Measurements from ENCODE around the gene ADORA2B.

The ADORA2B gene

DNA sequence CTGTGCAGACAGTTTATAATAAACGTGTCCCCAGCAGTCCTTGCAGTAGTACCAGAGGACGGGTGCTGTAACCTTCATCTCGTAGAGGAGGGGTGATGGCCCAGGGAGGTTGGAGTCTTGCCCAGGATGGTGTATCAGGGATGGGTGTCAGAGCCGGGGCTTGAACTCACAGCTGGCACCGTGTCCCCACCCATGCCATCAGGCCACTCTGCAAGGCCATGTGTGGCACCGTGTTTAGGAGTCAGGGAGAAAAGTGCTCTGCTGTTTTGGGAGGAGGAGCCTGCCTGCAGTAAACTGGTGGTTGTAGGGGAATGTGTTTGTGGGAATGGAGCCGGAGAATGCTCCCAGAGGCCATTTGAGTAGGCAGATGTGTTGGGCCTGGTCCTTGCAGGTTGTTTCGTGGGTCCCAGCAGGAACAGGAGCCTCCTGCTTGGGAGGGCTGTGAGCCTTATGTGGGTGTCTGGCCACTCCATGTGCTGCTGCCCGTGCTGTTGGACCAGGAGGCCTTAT, 1.7 kb downstream of the ADORA2B start:
- no peak for DNase-seq (ENCODE audit: low read depth in 1 of 2, low spot score in 1 of 2)
- Histone ChIP-seq H3K27ac (replicated peaks) (no peak overlapping the region), H3K27me3 (ENCODE audit: insufficient read depth, poor library complexity, severe bottlenecking) (no peaks in the 10 kb centered on the region), H3K4me3 (replicated peaks; ENCODE audit: insufficient read depth, low read length) (peak overlapping the region; percentile 50)
- TF ChIP-seq, protein P1, sequence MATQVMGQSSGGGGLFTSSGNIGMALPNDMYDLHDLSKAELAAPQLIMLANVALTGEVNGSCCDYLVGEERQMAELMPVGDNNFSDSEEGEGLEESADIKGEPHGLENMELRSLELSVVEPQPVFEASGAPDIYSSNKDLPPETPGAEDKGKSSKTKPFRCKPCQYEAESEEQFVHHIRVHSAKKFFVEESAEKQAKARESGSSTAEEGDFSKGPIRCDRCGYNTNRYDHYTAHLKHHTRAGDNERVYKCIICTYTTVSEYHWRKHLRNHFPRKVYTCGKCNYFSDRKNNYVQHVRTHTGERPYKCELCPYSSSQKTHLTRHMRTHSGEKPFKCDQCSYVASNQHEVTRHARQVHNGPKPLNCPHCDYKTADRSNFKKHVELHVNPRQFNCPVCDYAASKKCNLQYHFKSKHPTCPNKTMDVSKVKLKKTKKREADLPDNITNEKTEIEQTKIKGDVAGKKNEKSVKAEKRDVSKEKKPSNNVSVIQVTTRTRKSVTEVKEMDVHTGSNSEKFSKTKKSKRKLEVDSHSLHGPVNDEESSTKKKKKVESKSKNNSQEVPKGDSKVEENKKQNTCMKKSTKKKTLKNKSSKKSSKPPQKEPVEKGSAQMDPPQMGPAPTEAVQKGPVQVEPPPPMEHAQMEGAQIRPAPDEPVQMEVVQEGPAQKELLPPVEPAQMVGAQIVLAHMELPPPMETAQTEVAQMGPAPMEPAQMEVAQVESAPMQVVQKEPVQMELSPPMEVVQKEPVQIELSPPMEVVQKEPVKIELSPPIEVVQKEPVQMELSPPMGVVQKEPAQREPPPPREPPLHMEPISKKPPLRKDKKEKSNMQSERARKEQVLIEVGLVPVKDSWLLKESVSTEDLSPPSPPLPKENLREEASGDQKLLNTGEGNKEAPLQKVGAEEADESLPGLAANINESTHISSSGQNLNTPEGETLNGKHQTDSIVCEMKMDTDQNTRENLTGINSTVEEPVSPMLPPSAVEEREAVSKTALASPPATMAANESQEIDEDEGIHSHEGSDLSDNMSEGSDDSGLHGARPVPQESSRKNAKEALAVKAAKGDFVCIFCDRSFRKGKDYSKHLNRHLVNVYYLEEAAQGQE (IDR thresholded peaks at IDR 0.05; ENCODE audit: insufficient replicate concordance, low read depth), result no peak
- TF ChIP-seq GABPA (IDR thresholded peaks at IDR 0.05; ENCODE audit: low read depth) (no peak), POLR2AphosphoS5 (IDR thresholded peaks at IDR 0.05; ENCODE audit: low read depth) (no peak), SPI1 (IDR thresholded peaks at IDR 0.05; ENCODE audit: borderline replicate concordance, low read depth) (no peak)
- TF ChIP-seq, protein P2, sequence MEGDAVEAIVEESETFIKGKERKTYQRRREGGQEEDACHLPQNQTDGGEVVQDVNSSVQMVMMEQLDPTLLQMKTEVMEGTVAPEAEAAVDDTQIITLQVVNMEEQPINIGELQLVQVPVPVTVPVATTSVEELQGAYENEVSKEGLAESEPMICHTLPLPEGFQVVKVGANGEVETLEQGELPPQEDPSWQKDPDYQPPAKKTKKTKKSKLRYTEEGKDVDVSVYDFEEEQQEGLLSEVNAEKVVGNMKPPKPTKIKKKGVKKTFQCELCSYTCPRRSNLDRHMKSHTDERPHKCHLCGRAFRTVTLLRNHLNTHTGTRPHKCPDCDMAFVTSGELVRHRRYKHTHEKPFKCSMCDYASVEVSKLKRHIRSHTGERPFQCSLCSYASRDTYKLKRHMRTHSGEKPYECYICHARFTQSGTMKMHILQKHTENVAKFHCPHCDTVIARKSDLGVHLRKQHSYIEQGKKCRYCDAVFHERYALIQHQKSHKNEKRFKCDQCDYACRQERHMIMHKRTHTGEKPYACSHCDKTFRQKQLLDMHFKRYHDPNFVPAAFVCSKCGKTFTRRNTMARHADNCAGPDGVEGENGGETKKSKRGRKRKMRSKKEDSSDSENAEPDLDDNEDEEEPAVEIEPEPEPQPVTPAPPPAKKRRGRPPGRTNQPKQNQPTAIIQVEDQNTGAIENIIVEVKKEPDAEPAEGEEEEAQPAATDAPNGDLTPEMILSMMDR (IDR thresholded peaks at IDR 0.05; ENCODE audit: insufficient read depth, low read length), result no peak

DNA sequence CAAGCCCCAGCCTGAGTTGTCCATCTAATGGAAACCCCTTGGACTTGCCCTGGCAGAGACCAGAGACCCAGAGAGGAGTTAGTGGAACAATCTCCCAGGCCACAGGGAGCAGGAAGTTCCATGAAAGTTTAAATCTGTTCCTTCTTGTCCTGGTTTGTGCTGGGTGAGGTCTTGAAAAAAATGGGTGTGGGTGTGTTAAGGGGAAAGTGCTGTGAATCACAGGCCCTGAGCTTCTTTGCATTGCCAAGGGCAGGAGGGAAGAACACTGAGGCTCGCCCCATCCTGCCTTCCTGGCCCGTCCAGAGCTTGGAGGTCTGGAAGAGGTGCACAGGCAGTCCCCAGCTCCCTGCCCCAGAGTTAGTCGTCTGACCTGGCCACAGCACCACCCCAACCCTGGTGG, 2.3 kb downstream of the ADORA2B start:
- no peak overlapping the region for H3K27ac ChIP-seq (replicated peaks)
- no peaks in the 10 kb centered on the region for H3K27me3 ChIP-seq (ENCODE audit: insufficient read depth, poor library complexity, severe bottlenecking)
- TF ChIP-seq POLR2AphosphoS5 (IDR thresholded peaks at IDR 0.05; ENCODE audit: low read depth), result no peak
- no peak for TF ChIP-seq GABPA (IDR thresholded peaks at IDR 0.05; ENCODE audit: low read depth)
- TF ChIP-seq, protein P2 (IDR thresholded peaks at IDR 0.05; ENCODE audit: insufficient read depth, low read length), result no peak
- TF ChIP-seq, protein P1 (IDR thresholded peaks at IDR 0.05; ENCODE audit: insufficient replicate concordance, low read depth), result no peak
- no peak for TF ChIP-seq SPI1 (IDR thresholded peaks at IDR 0.05; ENCODE audit: borderline replicate concordance, low read depth)
- DNase-seq (ENCODE audit: low read depth in 1 of 2, low spot score in 1 of 2), result no peak
- H3K4me3 ChIP-seq (replicated peaks; ENCODE audit: insufficient read depth, low read length), result no peak overlapping the region

DNA sequence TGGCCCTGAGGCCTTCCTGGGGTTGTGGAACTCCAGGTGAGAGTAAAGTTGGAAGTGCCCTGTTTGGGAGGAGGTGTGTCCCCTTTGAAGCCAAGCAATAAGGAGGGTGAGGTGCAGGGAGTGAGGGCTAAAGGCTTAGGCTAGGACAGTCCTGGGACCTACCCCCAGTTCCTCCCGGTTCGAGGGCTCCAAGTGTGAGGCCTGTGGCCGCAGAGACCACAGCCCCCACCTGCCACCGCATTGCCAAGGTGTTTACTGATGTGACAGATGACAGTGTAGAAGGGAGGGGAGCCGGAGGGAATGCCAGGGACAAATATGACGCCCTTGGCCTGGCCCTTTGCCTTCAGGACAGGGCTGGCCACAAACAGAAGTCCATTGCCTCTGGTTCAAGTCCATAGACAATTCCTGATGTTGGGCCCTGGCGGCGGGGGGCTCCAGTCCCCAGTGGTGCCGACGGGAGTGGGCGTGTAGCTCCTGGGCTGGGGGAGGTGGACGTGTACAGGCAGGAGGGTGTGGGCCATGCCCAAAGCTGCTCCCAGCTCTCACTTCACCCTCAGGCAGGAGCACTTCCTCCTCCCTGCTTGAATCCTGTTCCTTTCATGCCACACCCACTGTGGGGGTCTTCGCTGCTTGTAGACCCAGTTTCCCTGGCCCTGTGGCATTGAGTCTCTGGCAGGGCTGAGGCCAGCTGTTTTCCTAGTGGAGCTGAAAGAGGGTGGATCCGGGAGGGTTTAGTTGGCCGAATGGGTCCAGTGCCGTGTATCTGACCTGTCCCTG, 3.2 kb downstream of the ADORA2B start:
- DNase-seq (ENCODE audit: low read depth in 1 of 2, low spot score in 1 of 2), result no peak
- no peaks in the 10 kb centered on the region for H3K27me3 ChIP-seq (ENCODE audit: insufficient read depth, poor library complexity, severe bottlenecking)
- no peak overlapping the region for H3K27ac ChIP-seq (replicated peaks)
- TF ChIP-seq, protein P1 (IDR thresholded peaks at IDR 0.05; ENCODE audit: insufficient replicate concordance, low read depth), result no peak
- TF ChIP-seq, protein P2 (IDR thresholded peaks at IDR 0.05; ENCODE audit: insufficient read depth, low read length), result no peak
- TF ChIP-seq POLR2AphosphoS5 (IDR thresholded peaks at IDR 0.05; ENCODE audit: low read depth) (no peak), GABPA (IDR thresholded peaks at IDR 0.05; ENCODE audit: low read depth) (no peak), SPI1 (IDR thresholded peaks at IDR 0.05; ENCODE audit: borderline replicate concordance, low read depth) (no peak)
- H3K4me3 ChIP-seq (replicated peaks; ENCODE audit: insufficient read depth, low read length), result no peak overlapping the region
